AG04450 (cell line): ENCODE results near the gene ZKSCAN7. TPM values are rescaled to one million over a fixed set of nuclear protein-coding genes. Genes with fewer than 3 reads are reported as not detected.

Source experiments
- CTCF ChIA-PET: fragments of 300-600, 350-600 bp; formaldehyde crosslinking; extraction: SDS; loops from one replicate; lab custom pipeline; 2022; ENCODE audit warnings: antibody characterized with exemption, inconsistent platforms; lab: Charles Lee
- POLR2A ChIA-PET: fragments of 350-600 bp; formaldehyde crosslinking; extraction: SDS; loops from one replicate; lab custom pipeline; 2021; ENCODE audit warnings: antibody characterized with exemption, inconsistent platforms; lab: Yijun Ruan, JAX
- DNase-seq: peaks from one replicate; pipeline ENCODE4 v3.0.0-alpha.2; 2011; ENCODE audit warnings: low read depth, low spot score
- H3K27ac ChIP-seq: one replicate; pipeline ENCODE4 v1.5.1; 2012; ENCODE audit warnings: low read depth, low read length, control low read depth
- H3K27me3 ChIP-seq: one replicate; pipeline ENCODE4 v1.6.0; 2012; ENCODE audit warnings: low read length; ENCODE audit not compliant: control insufficient read depth, insufficient read depth
- H3K4me3 ChIP-seq: 2 replicates; pipeline ENCODE4 v1.5.1; 2011; ENCODE audit warnings: mild to moderate bottlenecking, low read depth, low read length, control low read depth
- H3K9me3 ChIP-seq: 2 replicates; pipeline ENCODE4 v1.5.1; 2012; ENCODE audit warnings: low read length; ENCODE audit not compliant: control insufficient read depth, insufficient read depth
- CTCF ChIP-seq: IDR thresholded peaks from 2 replicates; pipeline ENCODE4 v1.5.1; 2011; ENCODE audit warnings: low read depth, low read length, control low read depth, inconsistent platforms
- polyA plus RNA-seq: library from polyadenylated mRNA; depleted of rRNA; stranded (reverse); fragments of >200 nt; gene quantifications from 2 replicates; pipeline ENCODE4 v1.2.3, GENCODE V29; 2011; rRNA removed

Gene ZKSCAN7
- polyA plus RNA-seq, 1 experiment = 8.3 TPM

GRCh38 chr3:44584646-44585501 is 29.9 kb downstream of the ZKSCAN7 start, which contains the start of gene ZNF660:
ZNF660 (plus strand) TSS chr3:44584964; CDS start chr3:44594194, 9,230 bp downstream.
- Histone ChIP-seq H3K4me3 (peak within 1 kb of the TSS; percentile 73), H3K9me3 (peaks cover 9% of the 10 kb centered on the region), H3K27me3 (no peaks in the 10 kb centered on the region), H3K27ac (peak within 1 kb of the TSS; percentile 85)
- TF ChIP-seq CTCF = no peak
- ChIA-PET CTCF (no interaction called here), POLR2A (interaction anchor here (0.6 to 1.4 kb wide), 9 partner anchors 12 to 246 kb away, joined by 3 to 6 read pairs (median 4); partner anchors contain the start of genes TCAIM, ZNF197, ZNF35 and ZNF502)
- DNase-seq = peak; percentile 34

- ChIA-PET CTCF (interaction anchor here (1.0 kb wide), 1 partner anchor 62 kb away, joined by 3 read pairs; no protein-coding TSS in a partner anchor), POLR2A (interaction anchor here (1.2 kb wide), 1 partner anchor 12 kb away, joined by 3 read pairs; the partner anchor contains the start of gene ZNF660)
- no peak for TF ChIP-seq CTCF
- H3K27ac ChIP-seq = no peak overlapping the region
- peaks cover 16% of the 10 kb centered on the region for H3K9me3 ChIP-seq
- DNase-seq = no peak
- no peak overlapping the region for H3K4me3 ChIP-seq
- no peaks in the 10 kb centered on the region for H3K27me3 ChIP-seq
Measured at GRCh38 chr3:44596621-44597020, 41.6 kb downstream of the ZKSCAN7 start.

- Histone ChIP-seq H3K27ac (no peak overlapping the region), H3K27me3 (no peaks in the 10 kb centered on the region), H3K4me3 (no peak overlapping the region), H3K9me3 (no peaks in the 10 kb centered on the region)
- DNase-seq = no peak
- ChIA-PET POLR2A (no interaction called here), CTCF (no interaction called here)
- TF ChIP-seq CTCF = no peak
Measured at GRCh38 chr3:44601749-44602148, 46.8 kb downstream of the ZKSCAN7 start.

- no peak overlapping the region for H3K27ac ChIP-seq
- H3K27me3 ChIP-seq = no peaks in the 10 kb centered on the region
- CTCF ChIA-PET = no interaction called here
- no peak overlapping the region for H3K4me3 ChIP-seq
- POLR2A ChIA-PET = no interaction called here
- H3K9me3 ChIP-seq = no peaks in the 10 kb centered on the region; the same call in 1 of the 2 replicates
- no peak for DNase-seq
- TF ChIP-seq CTCF = no peak
Measured at GRCh38 chr3:44612678-44613077, 57.7 kb downstream of the ZKSCAN7 start.

Other genes with a start within 250 kb of the ZKSCAN7 start
- gene TCAIM, start 216.4 kb upstream of the ZKSCAN7 start, polyA plus RNA-seq = 23.6 and 29.6 TPM in 2 replicates
- gene ZNF445, start 77.5 kb upstream of the ZKSCAN7 start, polyA plus RNA-seq = 4.7 and 5.1 TPM in 2 replicates
- 2.1 and 2.8 TPM in 2 replicates for gene ZNF660, start 29.8 kb downstream of the ZKSCAN7 start, polyA plus RNA-seq
- 11.1 and 13.9 TPM in 2 replicates for gene ZNF197, start 69.8 kb downstream of the ZKSCAN7 start, polyA plus RNA-seq
- 8.1 and 8.3 TPM in 2 replicates for gene ZNF35, start 93.5 kb downstream of the ZKSCAN7 start, polyA plus RNA-seq
- gene ZNF502, start 157.5 kb downstream of the ZKSCAN7 start, polyA plus RNA-seq = 3.0 and 4.0 TPM in 2 replicates
- 3.9 and 4.3 TPM in 2 replicates for gene ZNF501, start 174.4 kb downstream of the ZKSCAN7 start, polyA plus RNA-seq
- gene KIAA1143, start 206.4 kb downstream of the ZKSCAN7 start, polyA plus RNA-seq = 14.0 and 19.6 TPM in 2 replicates
- gene KIF15, start 206.6 kb downstream of the ZKSCAN7 start, polyA plus RNA-seq = 2.1 and 3.6 TPM in 2 replicates